GM10266 (cell line): Measurements from ENCODE around the gene MGMT.

ENCODE experiments used
- DNase-seq: peaks from one replicate; pipeline ENCODE4 v3.0.0; 2012; ENCODE audit errors: extremely low spot score
- CTCF ChIP-seq: IDR thresholded peaks from 2 replicates; pipeline ENCODE4 v1.5.1; 2012; ENCODE audit warnings: mild to moderate bottlenecking, low read depth; ENCODE audit not compliant: control insufficient read depth, insufficient read depth; ENCODE audit errors: missing control alignments

MGMT gene

GRCh38 chr10:129792141-129792540, 325.1 kb downstream of the MGMT start:
- no peak for DNase-seq
- no peak for TF ChIP-seq CTCF

GRCh38 chr10:129792864-129793263, 325.8 kb downstream of the MGMT start:
- DNase-seq: no peak
- TF ChIP-seq CTCF: no peak

GRCh38 chr10:129793479-129793878, 326.4 kb downstream of the MGMT start:
- DNase-seq: no peak
- TF ChIP-seq CTCF: no peak

GRCh38 chr10:129793996-129794395, 327.0 kb downstream of the MGMT start:
- no peak for TF ChIP-seq CTCF
- DNase-seq: no peak

GRCh38 chr10:129796710-129797420, 329.8 kb downstream of the MGMT start:
- no peak for TF ChIP-seq CTCF
- no peak for DNase-seq

GRCh38 chr10:129799942-129800341, 332.9 kb downstream of the MGMT start:
- DNase-seq: no peak
- TF ChIP-seq CTCF: no peak

- no peak for TF ChIP-seq CTCF
- DNase-seq: no peak
Measured at GRCh38 chr10:129800796-129801340, 333.8 kb downstream of the MGMT start.
